Right kidney (tissue), 1 donor: Measurements from ENCODE around the gene GAB2.

ENCODE experiments used
- DNase-seq: peaks from one replicate; pipeline ENCODE4 v3.0.0-alpha.2; 2016

Gene GAB2

GRCh38 chr11:78341841-78342240 lies 75.8 kb downstream of the GAB2 start:
- no peak for DNase-seq

GRCh38 chr11:78340530-78340929 lies 77.1 kb downstream of the GAB2 start:
- DNase-seq = no peak

GRCh38 chr11:78339945-78340344 lies 77.7 kb downstream of the GAB2 start:
- no peak for DNase-seq

GRCh38 chr11:78339483-78339882 lies 78.1 kb downstream of the GAB2 start:
- no peak for DNase-seq

- DNase-seq = no peak
Observed at GRCh38 chr11:78338702-78339101, 78.9 kb downstream of the GAB2 start.

- no peak for DNase-seq
Observed at GRCh38 chr11:78338138-78338537, 79.5 kb downstream of the GAB2 start.

GRCh38 chr11:78337554-78337924 lies 80.1 kb downstream of the GAB2 start:
- no peak for DNase-seq

- DNase-seq = no peak
Observed at GRCh38 chr11:78336877-78337553, 80.6 kb downstream of the GAB2 start.

- DNase-seq = no peak
Observed at GRCh38 chr11:78334109-78334508, 83.5 kb downstream of the GAB2 start.

- no peak for DNase-seq
Observed at GRCh38 chr11:78332872-78333271, 84.7 kb downstream of the GAB2 start.

- no peak for DNase-seq
Observed at GRCh38 chr11:78332174-78332866, 85.3 kb downstream of the GAB2 start.

- DNase-seq = no peak
Observed at GRCh38 chr11:78331711-78332110, 85.9 kb downstream of the GAB2 start.

GRCh38 chr11:78330361-78330760 lies 87.3 kb downstream of the GAB2 start:
- no peak for DNase-seq

GRCh38 chr11:78327945-78328344 lies 89.7 kb downstream of the GAB2 start:
- DNase-seq = no peak

GRCh38 chr11:78325274-78325781 lies 92.3 kb downstream of the GAB2 start:
- no peak for DNase-seq

- no peak for DNase-seq
Observed at GRCh38 chr11:78323363-78323762, 94.3 kb downstream of the GAB2 start.

GRCh38 chr11:78319453-78319955 lies 98.1 kb downstream of the GAB2 start:
- no peak for DNase-seq

GRCh38 chr11:78318321-78319114 lies 99.1 kb downstream of the GAB2 start:
- peak; percentile 22 for DNase-seq

- DNase-seq = no peak
Observed at GRCh38 chr11:78315724-78316123, 101.9 kb downstream of the GAB2 start.

- DNase-seq = no peak
Observed at GRCh38 chr11:78314762-78315161, 102.9 kb downstream of the GAB2 start.

GRCh38 chr11:78313898-78314297 lies 103.7 kb downstream of the GAB2 start:
- DNase-seq = no peak

GRCh38 chr11:78313181-78313795 lies 104.3 kb downstream of the GAB2 start:
- DNase-seq = no peak

- no peak for DNase-seq
Observed at GRCh38 chr11:78312712-78313111, 104.9 kb downstream of the GAB2 start.
